ENCODE results near the gene PRDX1. TPM values are rescaled to one million over a fixed set of nuclear protein-coding genes. Genes with fewer than 3 reads are reported as not detected.

PRDX1 gene
- total and polyA plus RNA-seq, 2 of the 13 experiments (the other 11 are each of a cell fraction or from before 2014, with no cell fraction given), result 761 to 1,898 TPM

GRCh38 chr1:45493116-45493697 lies 28.5 kb downstream of the PRDX1 start (continued):
- TF ChIP-seq CTCF (CRISPR knock-in tag; IDR thresholded peaks at IDR 0.05) (peak; percentile 79), CC2D1A (CRISPR knock-in tag; IDR thresholded peaks at IDR 0.05) (no peak), SAP130 (CRISPR knock-in tag; IDR thresholded peaks at IDR 0.05; ENCODE audit: low read depth) (0 out of 2 replicates have a peak, but pooled peaks have one; percentile 12)

GRCh38 chr1:45492691-45493090 lies 29.0 kb downstream of the PRDX1 start:
- ChIA-PET POLR2A (interaction anchor here (0.8 to 5.3 kb wide), 8 partner anchors 9 to 480 kb away, joined by 3 to 51 read pairs (median 5); partner anchors contain the start of genes HECTD3, MUTYH, NASP and PRDX1), CTCF (ENCODE audit: low intra/inter-chr PET ratio, low total read pairs) (interaction anchor here (1.2 to 3.6 kb wide), 4 partner anchors 78 to 657 kb away, joined by 3 to 32 read pairs (median 4); no protein-coding TSS in a partner anchor)

More at GRCh38 chr1:45492691-45493090, 29.0 kb downstream of the PRDX1 start:
- no peaks in the 10 kb centered on the region for H3K9me3 ChIP-seq (ENCODE audit: low read length)
- H3K9ac ChIP-seq (ENCODE audit: insufficient read depth, low read depth, low read length), result no peak overlapping the region
- WGBS (ENCODE audit: low lambda C conversion rate), result 100% methylated on average over 3 of the region's 3 CpGs
- in situ Hi-C loops (cut with HindIII; ENCODE audit: extremely low pct_ligation_motif_present, low pct_unique_long_range_greater_than_20kb) (loop anchor here (5.0 kb wide), 3 partner anchors 135 to 480 kb away; partner anchors contain the start of genes HECTD3 and UROD), intact Hi-C loops (cut with micrococcal nuclease; ENCODE audit: unreplicated experiment) (loop anchor here (1.0 to 5.0 kb wide), 4 partner anchors 132 to 655 kb away; partner anchors contain the start of genes MUTYH and TOE1)
- H3K79me2 ChIP-seq (ENCODE audit: insufficient read depth, low read length), result peaks cover 2% of the 10 kb centered on the region
- no peaks in the 10 kb centered on the region; a peak in 1 of 5 replicates for H3K27me3 ChIP-seq (ENCODE audit: control insufficient read depth in 1 of 2, insufficient read depth in 2 of 2, low read length in 2 of 2)
- no peaks in the 10 kb centered on the region for H4K20me1 ChIP-seq (ENCODE audit: insufficient read depth, low read length)
- peaks cover 29% of the 10 kb centered on the region for H3K4me1 ChIP-seq (ENCODE audit: insufficient read depth, low read length)
- ATAC-seq (no peak), DNase-seq (ENCODE audit: low spot score) (no peak), FAIRE-seq (no peak)
- BruUV-seq (replicated peaks), result no TSS peak
- TF ChIP-seq ZMYM2 (CRISPR knock-in tag; IDR thresholded peaks at IDR 0.05), result no peak
- no peak for TF ChIP-seq DNMT3B (CRISPR knock-in tag; conservative IDR thresholded peaks at IDR 0.05)
- TF ChIP-seq ZBTB38 (CRISPR knock-in tag; IDR thresholded peaks at IDR 0.05), result no peak
- no peak for TF ChIP-seq ZNF282 (IDR thresholded peaks at IDR 0.05; ENCODE audit: partially characterized antibody)
- no peak overlapping the region for H3K27ac ChIP-seq (ENCODE audit: extremely low read length, insufficient read depth, low read length)
- H3K4me3 ChIP-seq (replicated peaks in 1 of 3; ENCODE audit: insufficient read depth in 1 of 3, low read depth in 2 of 3, low read length in 3 of 3), result no peak overlapping the region
- H3K4me2 ChIP-seq (ENCODE audit: low read depth, low read length), result no peak overlapping the region
- peaks cover 0 to 8% of the 10 kb centered on the region in 2 experiments; a peak in 1 of 5 replicates for H3K36me3 ChIP-seq (replicated peaks in 1 of 2; ENCODE audit: control insufficient read depth in 1 of 2, insufficient read depth in 2 of 2, low read length in 2 of 2)
- H2AFZ ChIP-seq (ENCODE audit: low read length), result no peak overlapping the region

All from HepG2 (cell line).